Loucy (cell line): ENCODE data around the gene SCO2.

Experiments used
- H2AFZ ChIP-seq: fragments of 200-600 bp; sonication (generic); 2 replicates; pipeline ENCODE4 v1.6.0; 2016; ENCODE audit warnings: antibody characterized with exemption, mild to moderate bottlenecking, low read length, moderate library complexity
- H3F3A ChIP-seq: fragments of 200-600 bp; 2 replicates; pipeline ENCODE4 v1.6.0; 2016; ENCODE audit warnings: antibody characterized with exemption, low read depth, mild to moderate bottlenecking
- H3K27me3 ChIP-seq: fragments of 200-600 bp; sonication (generic); 2 replicates; pipeline ENCODE4 v1.6.1; 2014; ENCODE audit warnings: low read length, mild to moderate bottlenecking; ENCODE audit not compliant: insufficient read depth, poor library complexity, severe bottlenecking
- H3K36me3 ChIP-seq: fragments of 200-600 bp; sonication (generic); 2 replicates; pipeline ENCODE4 v1.6.1; 2016; ENCODE audit warnings: low read length; ENCODE audit not compliant: insufficient read depth
- H3K4me1 ChIP-seq: fragments of 200-600 bp; sonication (generic); 2 replicates; pipeline ENCODE4 v1.5.1; 2014; ENCODE audit warnings: low read length, mild to moderate bottlenecking; ENCODE audit not compliant: insufficient read depth, poor library complexity, severe bottlenecking
- H3K4me2 ChIP-seq: fragments of 200-600 bp; sonication (generic); 2 replicates; pipeline ENCODE4 v1.6.0; 2014; ENCODE audit warnings: antibody characterized with exemption, low read length, low read depth, mild to moderate bottlenecking; ENCODE audit not compliant: poor library complexity, severe bottlenecking
- H3K4me3 ChIP-seq: fragments of 200-600 bp; sonication (generic); 2 replicates; pipeline ENCODE4 v1.5.1; 2014; ENCODE audit warnings: low read length, mild to moderate bottlenecking, mixed read lengths; ENCODE audit not compliant: poor library complexity, severe bottlenecking
- H3K79me2 ChIP-seq: fragments of 200-600 bp; sonication (generic); 2 replicates; pipeline ENCODE4 v1.6.1; 2014; ENCODE audit warnings: low read length; ENCODE audit not compliant: insufficient read depth
- H3K9ac ChIP-seq: fragments of 200-600 bp; sonication (generic); 2 replicates; pipeline ENCODE4 v1.6.0; 2014; ENCODE audit warnings: mild to moderate bottlenecking, low read depth, low read length, moderate library complexity; ENCODE audit not compliant: poor library complexity, severe bottlenecking
- H3K9me2 ChIP-seq: fragments of 200-600 bp; sonication (generic); replicated peaks from 2 replicates; pipeline ENCODE4 v1.6.1; 2016; ENCODE audit warnings: low read depth, low read length, mixed read lengths
- H3K9me3 ChIP-seq: fragments of 200-600 bp; sonication (generic); 2 replicates; pipeline ENCODE4 v1.6.1; 2014; ENCODE audit warnings: mild to moderate bottlenecking, antibody characterized with exemption, low read length, low read depth; ENCODE audit not compliant: insufficient read depth
- H4K20me1 ChIP-seq: fragments of 200-600 bp; sonication (generic); 2 replicates; pipeline ENCODE4 v1.6.0; 2014; ENCODE audit warnings: antibody characterized with exemption, low read length, mild to moderate bottlenecking; ENCODE audit not compliant: insufficient read depth, poor library complexity, severe bottlenecking
- EZH2phosphoT487 ChIP-seq: fragments of 200-600 bp; IDR thresholded peaks from 2 replicates; pipeline ENCODE4 v1.6.1; 2018; ENCODE audit warnings: antibody characterized with exemption, mild to moderate bottlenecking, moderate library complexity, borderline replicate concordance
- TF ChIP-seq, protein P1 (sequence below): fragments of 200-600 bp; sonication (generic); conservative IDR thresholded peaks from 2 replicates; pipeline ENCODE4 v1.5.1; 2014; ENCODE audit warnings: mild to moderate bottlenecking, antibody characterized with exemption, low read length

Gene SCO2, protein sequence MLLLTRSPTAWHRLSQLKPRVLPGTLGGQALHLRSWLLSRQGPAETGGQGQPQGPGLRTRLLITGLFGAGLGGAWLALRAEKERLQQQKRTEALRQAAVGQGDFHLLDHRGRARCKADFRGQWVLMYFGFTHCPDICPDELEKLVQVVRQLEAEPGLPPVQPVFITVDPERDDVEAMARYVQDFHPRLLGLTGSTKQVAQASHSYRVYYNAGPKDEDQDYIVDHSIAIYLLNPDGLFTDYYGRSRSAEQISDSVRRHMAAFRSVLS

DNA sequence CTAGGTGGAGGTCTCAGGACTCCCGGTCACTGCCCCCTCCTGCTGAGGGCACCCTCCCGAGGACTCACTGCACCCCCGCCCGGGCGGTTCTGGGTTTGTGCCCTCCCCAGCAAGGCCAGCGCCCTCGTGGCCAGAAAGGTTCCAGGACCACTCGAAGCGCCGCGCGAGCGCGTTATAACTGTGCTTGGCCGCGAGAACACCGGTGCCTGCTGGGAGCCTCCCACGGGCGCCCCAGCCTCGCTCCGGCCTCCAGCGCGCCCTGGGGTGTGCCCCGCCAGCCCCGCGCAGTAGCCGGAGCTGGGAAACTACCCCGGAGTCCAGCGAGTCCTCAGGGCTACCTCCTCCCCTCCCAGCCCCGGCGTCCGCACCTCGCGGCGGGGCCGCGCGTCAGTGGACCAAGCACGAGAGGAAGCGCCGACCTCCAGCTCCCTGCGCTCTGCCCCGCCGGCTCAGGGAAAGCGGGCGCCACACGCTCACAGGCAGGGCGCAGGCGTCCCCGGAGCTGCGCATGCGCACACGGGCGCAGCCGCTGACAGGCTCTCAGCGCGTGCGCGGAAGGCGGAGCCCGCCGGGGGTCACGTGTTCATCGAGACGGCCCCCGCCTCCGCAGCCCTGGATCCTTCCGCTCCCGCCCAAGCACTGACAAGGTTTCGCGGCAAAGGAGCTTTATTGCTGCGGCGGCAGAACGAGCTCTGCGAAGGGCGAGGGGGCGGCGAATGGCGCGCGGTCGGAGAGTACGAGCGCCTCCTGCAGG is at the start of gene SCO2:
TSS of gene SCO2 (minus strand) at position 495 of the 754 bp plus-strand sequence. CDS start 1,187 bp downstream, outside the sequence.
- Histone ChIP-seq H3K4me1 (peaks cover 16% of the 10 kb centered on the region), H3K9me3 (no peaks in the 10 kb centered on the region), H3F3A (peaks cover 4% of the 10 kb centered on the region; the same call in 1 of the 2 replicates), H4K20me1 (peaks cover 9% of the 10 kb centered on the region), H3K9me2 (no peaks in the 10 kb centered on the region), H3K4me2 (peak within 1 kb of the TSS; percentile 90), H2AFZ (peak within 1 kb of the TSS; percentile 91), H3K79me2 (peaks cover 16% of the 10 kb centered on the region; the same call in 1 of the 2 replicates), H3K36me3 (peaks cover 35% of the 10 kb centered on the region; the same call in 1 of the 2 replicates), H3K27me3 (no peaks in the 10 kb centered on the region), H3K9ac (peak within 1 kb of the TSS; percentile 90), H3K4me3 (peak within 1 kb of the TSS; percentile 84)
- no peak for TF ChIP-seq EZH2phosphoT487
- TF ChIP-seq, protein P1, sequence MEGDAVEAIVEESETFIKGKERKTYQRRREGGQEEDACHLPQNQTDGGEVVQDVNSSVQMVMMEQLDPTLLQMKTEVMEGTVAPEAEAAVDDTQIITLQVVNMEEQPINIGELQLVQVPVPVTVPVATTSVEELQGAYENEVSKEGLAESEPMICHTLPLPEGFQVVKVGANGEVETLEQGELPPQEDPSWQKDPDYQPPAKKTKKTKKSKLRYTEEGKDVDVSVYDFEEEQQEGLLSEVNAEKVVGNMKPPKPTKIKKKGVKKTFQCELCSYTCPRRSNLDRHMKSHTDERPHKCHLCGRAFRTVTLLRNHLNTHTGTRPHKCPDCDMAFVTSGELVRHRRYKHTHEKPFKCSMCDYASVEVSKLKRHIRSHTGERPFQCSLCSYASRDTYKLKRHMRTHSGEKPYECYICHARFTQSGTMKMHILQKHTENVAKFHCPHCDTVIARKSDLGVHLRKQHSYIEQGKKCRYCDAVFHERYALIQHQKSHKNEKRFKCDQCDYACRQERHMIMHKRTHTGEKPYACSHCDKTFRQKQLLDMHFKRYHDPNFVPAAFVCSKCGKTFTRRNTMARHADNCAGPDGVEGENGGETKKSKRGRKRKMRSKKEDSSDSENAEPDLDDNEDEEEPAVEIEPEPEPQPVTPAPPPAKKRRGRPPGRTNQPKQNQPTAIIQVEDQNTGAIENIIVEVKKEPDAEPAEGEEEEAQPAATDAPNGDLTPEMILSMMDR: no peak; the same call in 1 of the 2 replicates

DNA sequence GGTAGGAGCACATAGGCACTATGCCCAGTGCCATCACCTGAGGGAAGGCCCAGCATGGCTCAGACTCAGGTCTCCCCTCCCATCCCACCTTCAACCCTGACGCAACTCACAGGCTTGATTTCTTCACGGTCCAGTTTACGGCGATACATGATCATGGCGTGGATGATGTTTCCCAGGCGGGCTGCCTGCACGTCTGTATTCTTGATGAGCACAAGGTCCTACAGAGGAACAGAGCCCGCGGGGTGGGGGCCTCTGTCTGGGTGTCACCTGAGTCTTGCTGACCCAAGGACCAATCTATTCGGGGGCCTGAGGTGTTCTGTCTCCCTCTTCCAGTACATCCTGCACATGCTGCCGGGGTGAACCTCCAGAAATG is 49.0 kb upstream of the SCO2 start:
- H3K4me1 ChIP-seq: no peaks in the 10 kb centered on the region
- no peaks in the 10 kb centered on the region for H4K20me1 ChIP-seq
- no peaks in the 10 kb centered on the region for H3K79me2 ChIP-seq
- H2AFZ ChIP-seq: no peak overlapping the region
- H3K4me2 ChIP-seq: no peak overlapping the region
- H3K36me3 ChIP-seq: peaks cover 8% of the 10 kb centered on the region; the same call in 1 of the 2 replicates
- no peak overlapping the region for H3K4me3 ChIP-seq
- no peaks in the 10 kb centered on the region for H3K9me3 ChIP-seq
- no peaks in the 10 kb centered on the region for H3K9me2 ChIP-seq
- H3K9ac ChIP-seq: no peak overlapping the region
- TF ChIP-seq, protein P1: no peak
- TF ChIP-seq EZH2phosphoT487: no peak
- H3K27me3 ChIP-seq: no peaks in the 10 kb centered on the region
- no peaks in the 10 kb centered on the region for H3F3A ChIP-seq

DNA sequence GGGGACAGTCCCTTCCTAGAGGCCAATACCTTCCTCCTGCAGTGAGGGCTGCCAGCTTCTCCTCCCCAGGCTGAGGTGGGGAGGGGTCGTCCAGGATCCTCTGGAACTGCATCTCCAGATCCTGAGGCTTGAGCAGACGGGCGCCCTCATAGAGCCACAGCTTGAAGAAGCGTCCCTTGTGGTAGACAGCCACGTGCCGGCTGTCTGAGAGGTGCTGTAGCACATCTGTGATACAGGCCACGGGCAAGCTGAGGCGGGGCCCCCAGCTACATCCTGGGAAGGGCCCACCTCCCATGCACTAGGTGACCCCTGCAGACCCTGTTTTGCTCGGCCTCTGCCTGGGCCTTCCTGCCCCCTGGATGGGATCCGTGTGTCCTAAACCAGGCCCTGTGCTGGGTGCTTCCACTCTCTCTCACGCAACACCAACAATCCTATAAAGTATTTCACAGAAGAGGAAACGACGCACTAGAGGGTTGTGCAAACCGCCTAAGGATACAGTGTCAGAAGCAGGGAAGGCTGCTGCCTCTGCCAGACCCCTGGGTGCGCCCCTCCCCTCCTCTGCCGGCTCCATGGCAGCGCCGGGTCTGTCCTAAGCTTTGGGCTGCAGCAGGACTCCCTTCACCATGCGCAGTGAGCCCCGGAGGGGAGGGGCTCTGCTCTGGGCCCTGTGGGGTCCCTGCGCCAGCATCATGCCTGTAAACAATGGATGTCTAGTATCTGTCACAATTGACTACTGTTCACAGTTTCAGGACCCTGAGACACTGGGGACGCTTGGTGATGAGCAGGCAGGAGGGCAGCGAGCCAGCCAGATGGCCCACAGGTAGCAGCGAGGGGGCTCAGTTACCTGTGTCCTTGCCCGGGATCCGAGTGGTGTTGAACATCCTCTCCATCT is 48.3 kb upstream of the SCO2 start:
- no peaks in the 10 kb centered on the region for H3F3A ChIP-seq
- no peaks in the 10 kb centered on the region for H3K9me2 ChIP-seq
- no peak overlapping the region for H3K4me3 ChIP-seq
- no peak overlapping the region for H3K4me2 ChIP-seq
- H4K20me1 ChIP-seq: no peaks in the 10 kb centered on the region
- H3K79me2 ChIP-seq: no peaks in the 10 kb centered on the region
- H3K9ac ChIP-seq: no peak overlapping the region
- no peaks in the 10 kb centered on the region for H3K4me1 ChIP-seq
- TF ChIP-seq, protein P1: no peak
- no peak for TF ChIP-seq EZH2phosphoT487
- peaks cover 8% of the 10 kb centered on the region; the same call in 1 of the 2 replicates for H3K36me3 ChIP-seq
- no peaks in the 10 kb centered on the region for H3K27me3 ChIP-seq
- H3K9me3 ChIP-seq: no peaks in the 10 kb centered on the region
- H2AFZ ChIP-seq: no peak overlapping the region
